Superior temporal gyrus (tissue), 1 donor: ENCODE results near the gene EPHA6.

Source experiments
- DNase-seq: peaks from one replicate; pipeline ENCODE4 v3.0.0-alpha.2; 2016; ENCODE audit errors: extremely low spot score

EPHA6 gene

DNA sequence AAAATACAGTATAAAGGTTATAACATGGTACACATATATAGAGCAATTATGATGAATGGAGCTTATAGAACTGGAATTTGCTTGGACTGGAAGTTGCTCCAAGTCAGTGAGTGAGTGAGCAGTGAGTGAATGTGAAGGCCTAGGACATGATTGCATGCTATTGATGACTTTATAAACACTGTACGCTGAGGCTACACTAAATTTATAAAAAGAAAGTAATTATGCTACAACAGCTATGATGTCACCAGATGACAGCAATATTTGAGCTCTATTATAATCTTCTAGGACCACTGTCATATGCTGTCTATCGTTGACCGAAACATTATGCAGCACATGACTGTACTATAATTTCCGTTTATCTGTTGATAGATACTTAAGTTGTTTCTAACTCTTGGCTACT is 463.3 kb downstream of the EPHA6 start:
- DNase-seq, result no peak

DNA sequence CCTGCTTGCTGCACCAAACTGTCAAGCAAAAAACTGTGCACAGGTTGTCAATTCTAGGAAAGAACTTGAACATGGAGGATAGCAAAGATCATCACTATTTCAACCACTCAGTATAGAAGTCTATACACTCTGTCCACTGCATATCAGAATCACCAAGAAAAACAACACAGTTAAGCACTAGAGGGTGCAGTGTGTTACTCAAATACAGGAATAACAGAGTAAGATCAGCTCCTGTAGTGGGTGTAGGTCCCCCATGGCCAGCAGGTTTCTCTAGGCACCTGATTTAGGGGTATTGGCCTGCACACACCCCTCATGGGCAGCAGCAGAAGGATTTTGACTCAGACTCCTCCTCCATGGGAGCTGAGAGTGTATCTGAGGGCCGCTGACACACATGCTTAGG is 464.1 kb downstream of the EPHA6 start:
- no peak for DNase-seq

DNA sequence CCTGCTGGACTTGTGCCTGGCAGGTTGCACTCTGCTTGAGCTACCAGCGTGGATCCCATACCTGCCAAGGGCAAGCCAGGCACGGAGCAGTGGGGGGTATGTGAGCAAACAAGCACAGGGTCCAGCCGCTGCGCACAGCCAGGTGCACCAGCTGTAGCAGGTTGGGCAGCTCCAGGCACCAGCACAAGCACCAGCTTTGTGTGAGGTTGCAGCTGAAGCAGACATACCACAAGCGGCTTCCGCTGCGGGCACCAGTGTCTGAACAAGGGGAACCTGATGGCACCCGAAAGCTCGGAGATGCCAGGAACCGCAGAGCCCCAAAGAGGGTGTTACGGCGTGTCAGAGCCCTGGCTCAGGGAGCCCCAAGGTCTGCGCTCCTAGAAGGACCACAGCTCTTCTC is 477.5 kb downstream of the EPHA6 start:
- no peak for DNase-seq

DNA sequence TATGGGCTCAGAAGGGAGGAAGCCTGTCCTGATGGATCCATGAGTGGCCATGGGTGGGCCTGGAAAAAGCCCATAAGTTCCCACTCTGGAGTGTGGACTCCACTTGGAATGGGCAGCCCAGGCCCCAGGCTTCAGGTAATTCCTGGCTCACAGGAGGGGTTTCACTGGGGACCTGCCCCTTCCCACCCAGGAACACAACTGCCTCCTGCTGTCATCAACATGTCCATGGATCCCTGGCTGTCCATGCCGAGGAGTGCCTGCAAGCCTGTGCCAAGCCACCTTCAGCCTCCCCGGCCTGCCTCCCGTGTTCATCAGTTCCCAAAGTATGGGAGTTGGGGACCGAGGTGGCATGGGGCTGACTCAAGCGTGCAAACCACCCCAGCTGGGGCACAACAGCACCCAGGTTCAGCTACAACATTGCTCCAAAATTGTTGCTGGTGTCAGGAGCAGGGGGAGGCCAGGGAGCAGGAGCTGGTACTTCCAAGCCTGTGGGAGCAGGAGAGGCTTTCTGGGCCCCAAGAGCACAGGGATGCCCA is 479.3 kb downstream of the EPHA6 start:
- DNase-seq, result no peak

DNA sequence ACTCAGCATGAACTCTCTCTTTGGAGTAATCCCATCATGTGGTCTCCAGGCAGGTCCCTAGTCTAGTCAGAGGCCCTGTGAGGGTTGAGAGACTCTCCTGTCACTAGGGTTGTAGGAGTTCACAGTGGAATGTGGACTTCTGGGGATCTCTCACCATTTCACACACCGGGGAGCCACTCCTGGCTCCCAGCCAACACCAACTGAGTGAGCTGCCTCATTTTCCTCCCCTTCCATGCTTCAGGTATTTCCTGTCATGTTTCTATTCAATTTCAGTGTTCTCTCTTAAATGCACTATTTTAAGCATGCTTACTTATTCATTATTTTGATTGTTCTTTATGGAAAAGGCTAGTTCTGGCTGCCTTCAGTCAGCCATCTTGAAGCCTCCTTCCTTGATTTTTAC is 482.6 kb downstream of the EPHA6 start:
- DNase-seq, result no peak

DNA sequence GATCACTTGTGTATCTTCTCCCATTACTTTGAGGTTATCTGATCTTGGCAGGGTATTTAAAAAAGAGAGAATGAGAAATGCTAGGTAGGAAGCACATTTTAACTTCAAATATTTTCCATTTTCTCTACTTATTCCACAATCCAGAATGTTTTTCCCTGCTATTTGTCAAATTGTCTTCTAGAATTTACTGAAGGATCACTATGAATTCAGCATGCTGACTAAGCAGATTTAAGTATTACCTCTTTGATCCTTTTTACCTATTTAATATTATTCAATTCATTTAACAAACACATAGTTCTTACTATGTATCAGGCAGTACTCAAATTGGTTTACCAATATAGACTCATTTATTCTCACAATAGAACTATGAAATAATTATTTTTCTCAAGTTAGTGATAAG is 486.7 kb downstream of the EPHA6 start:
- no peak for DNase-seq

DNA sequence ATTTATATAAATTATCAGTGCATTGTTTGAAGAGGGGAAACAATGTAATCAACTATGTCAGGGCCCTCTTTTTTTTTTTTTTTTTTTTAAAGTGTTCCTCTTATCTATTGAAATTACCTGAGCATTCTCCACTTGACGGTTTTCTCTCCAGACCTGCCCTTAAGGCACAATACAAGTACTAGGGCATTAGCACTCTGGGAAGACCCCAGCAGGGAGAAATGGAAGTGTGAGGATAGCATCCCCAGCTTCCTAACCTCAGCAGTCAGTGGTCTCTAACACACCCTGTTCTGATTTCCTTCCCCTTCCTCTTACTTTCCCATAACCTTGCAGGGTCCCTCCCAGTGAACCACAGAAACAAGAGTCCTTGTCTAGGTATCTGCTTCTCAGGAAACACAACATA is 491.8 kb downstream of the EPHA6 start:
- no peak for DNase-seq

DNA sequence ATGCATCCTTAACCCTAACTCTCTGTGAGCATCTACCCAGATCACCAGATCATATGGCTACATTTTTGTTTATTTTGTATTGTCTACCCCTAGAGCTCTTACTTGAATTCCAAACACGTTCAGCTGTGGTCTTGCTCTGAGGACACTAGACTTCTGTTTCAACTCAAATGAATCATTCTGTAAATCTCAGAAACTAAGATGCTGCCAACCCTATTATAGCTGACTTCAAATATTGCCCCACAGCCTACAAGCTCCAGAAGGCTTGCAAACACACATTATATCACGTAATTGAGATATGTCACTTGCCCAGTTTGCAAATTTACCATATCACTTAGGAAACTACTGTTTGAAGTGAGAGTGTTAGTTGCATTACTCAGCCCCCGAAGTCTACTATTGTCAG is 524.0 kb downstream of the EPHA6 start:
- DNase-seq, result no peak

DNA sequence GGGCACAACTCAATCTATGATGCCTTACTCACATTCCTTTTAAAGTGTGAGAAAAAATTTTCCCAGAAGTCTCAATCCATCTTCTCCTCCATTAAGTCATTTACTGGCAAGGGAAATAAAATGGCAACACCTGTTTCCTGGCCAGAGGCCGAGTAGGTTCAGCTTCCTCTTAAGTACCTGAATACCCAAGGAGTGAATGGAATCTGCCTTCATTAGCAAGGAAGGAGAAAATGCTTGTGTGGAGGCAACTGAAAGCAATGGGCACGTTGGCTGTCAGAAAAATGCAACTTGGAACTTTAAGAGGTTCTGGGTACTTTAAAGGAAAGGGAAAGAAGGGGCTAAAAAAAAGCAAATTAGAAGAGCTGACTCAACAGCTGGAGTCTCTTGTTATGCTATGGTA is 526.5 kb downstream of the EPHA6 start:
- no peak for DNase-seq

DNA sequence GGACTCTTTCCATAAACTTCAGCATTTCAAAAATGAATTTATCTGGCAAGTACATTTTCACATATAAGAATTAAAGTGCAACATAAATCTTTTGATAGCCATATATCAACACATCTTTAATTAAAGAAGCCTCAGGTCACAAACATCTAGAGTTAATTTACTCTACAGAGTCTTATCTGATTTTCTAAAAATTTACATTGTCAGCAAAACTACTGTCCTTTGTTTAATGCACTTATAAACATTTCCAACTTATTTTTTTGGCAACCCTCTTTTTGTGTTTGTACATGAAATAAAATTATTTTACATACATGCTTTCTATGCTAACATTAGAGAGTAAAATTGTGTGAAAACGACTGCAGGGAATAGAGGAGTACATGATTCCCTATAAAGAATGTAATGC is 533.4 kb downstream of the EPHA6 start:
- DNase-seq, result no peak

DNA sequence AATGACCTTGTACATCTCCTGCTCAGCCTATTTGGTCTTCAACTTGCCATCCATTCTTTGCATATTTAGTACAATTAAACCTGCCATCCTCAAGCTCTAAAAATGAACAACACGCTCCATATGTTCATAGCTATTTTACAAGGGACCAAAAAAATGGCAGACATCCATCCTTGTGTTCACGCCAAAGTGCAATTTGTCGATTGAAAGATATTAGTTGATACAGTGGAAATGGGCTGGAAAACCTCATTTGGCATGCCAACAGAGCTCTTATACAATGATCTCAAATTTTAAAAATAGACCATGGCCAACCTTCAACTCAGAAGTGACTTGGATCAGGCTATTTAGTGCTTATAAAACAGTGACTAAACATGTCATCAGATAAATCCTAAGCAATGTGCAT is 536.6 kb downstream of the EPHA6 start:
- no peak for DNase-seq

DNA sequence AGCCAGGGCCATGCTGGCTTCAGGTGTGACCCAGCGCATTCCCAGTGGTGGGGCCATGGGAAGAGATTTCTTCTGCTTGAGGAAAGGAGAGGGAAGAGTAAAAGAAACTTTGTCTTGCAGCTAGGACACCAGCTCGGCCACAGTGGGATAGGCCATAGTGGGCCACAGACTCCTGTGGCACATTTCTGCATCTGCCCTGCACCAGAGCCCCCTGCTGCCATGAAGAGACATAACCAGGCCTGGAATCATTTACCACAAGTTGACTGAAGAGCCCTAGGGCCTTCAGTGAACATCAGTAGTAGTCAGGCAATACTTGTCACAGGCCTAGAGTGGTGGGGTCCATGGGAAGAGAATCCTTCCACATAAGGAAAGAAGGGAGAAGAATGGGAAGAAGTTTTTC is 538.8 kb downstream of the EPHA6 start:
- DNase-seq, result no peak

DNA sequence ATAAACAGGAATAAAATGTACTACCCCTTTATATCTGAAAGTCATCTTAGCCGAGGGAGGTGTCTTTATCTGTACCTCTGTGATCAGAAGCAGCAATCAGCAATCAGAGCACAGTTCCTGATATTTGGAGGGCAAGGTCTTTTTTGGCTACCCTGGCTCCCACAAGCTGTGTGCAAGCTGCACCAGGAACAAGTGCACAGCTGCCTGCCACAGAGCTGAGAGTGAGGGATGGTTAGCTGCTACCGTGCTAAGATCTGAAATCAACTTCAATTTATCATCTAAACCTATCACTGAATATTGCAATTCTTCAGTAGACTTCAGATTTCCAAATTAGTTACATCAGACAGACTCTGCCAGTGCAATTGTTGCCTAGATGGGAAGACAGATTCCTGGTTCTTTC is 545.6 kb downstream of the EPHA6 start:
- DNase-seq, result no peak

DNA sequence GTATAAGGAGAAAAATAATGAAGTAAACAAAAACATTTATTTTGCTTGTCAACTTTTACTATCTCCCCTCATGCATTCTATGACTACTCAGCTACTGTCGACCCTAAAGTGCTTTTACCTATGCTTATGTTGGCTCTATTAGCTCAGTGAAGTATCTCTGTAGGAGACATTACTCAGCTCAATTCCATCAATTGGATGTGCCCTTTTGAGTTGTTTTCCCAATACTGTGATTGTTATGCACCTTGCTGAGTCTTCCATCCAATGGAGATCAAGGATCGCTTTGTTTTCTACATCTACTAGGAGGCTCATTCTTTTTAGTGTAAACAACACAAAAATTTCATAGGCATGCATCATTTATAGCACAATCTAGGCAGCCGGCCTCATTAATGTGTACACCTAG is 546.4 kb downstream of the EPHA6 start:
- no peak for DNase-seq

DNA sequence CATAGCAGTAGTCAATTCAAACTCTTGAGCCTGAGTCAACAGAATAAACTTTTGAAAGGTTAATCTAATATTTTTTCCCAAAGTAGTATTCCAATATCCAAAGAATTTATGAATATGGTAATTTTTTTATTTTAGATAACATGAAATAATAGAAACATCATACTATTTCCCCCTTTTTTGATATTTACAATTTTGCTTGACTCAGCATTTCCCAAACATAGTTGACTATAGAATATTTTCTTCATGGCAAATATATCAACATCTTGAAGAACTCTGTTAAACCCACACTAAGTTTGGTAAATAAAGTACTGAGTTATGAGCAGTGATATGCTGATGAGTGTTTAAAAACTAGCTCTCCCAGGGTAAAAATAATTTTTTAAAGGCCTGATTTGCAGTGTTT is 570.2 kb downstream of the EPHA6 start:
- no peak for DNase-seq

DNA sequence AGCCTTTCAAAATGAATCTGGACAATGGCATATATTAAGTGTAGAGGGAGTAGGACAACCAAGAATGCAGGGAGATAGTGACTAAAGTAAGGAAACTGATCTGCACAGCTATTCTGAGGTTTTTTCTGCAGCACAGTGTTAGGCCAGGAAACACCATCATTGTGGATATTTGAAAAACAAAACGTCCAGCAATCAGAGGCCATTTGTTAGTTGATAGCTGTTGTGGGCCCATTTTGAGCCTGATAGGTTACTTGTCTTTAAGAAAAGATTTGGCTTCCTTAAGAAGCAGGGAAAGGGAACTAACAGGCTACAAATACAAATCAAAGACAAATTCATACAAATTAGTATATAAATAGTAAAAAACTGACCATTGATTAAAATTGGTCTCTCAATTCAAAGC is 574.4 kb downstream of the EPHA6 start:
- no peak for DNase-seq

DNA sequence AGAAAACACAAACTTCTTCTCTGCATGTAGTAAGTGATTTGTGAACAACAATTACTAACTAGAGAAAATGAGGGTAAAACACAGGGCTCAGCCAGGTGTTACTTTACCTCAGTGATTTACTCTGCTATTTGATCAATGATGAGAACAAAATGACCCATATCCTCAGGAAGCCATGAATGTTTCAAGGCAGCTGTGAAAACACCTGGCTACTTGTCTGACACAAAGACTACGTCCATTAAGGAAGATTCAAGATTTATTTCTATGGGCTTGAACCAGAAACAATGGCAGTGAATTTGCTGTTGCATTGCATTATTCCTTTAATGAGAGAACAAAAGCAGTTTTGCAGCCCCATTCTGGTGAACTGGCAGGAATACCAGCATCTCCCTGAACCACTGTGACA is 575.5 kb downstream of the EPHA6 start:
- no peak for DNase-seq

DNA sequence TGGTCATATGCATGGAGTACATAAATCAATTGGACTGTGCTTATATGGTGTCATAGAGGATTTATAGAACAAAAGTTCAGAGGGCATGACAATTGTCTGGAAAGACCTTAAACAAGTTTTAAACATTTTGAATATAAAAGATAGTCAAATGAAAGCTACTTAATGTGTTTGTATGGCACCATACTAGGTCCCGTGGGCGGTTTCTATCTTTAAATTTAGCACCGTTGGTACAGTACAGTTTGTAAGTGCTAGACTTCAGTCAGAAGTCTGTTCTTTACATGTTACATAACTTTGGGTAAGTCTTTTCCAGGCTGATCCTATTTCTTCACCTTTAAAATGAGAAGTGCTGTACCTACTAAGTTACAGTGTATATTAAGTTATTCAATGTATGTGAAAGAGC is 576.8 kb downstream of the EPHA6 start:
- DNase-seq, result no peak

DNA sequence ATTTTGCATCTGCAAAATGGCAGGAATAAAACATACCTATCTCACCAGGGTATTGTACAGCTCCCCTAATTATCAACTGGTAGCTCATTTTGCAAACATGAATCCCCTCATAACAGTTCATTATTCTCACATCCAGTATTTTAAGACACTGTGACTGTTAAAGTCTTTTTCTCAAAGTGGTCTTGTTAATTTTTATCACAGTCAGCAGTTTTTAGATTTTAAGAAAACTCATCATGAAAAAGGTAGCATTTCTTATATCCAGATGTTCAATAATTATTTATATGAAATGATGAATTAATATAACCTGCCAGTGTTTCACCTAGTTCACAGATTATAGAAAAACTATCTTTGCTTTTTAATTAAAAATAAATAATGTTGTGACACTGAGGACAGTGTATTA is 595.2 kb downstream of the EPHA6 start:
- DNase-seq, result no peak

DNA sequence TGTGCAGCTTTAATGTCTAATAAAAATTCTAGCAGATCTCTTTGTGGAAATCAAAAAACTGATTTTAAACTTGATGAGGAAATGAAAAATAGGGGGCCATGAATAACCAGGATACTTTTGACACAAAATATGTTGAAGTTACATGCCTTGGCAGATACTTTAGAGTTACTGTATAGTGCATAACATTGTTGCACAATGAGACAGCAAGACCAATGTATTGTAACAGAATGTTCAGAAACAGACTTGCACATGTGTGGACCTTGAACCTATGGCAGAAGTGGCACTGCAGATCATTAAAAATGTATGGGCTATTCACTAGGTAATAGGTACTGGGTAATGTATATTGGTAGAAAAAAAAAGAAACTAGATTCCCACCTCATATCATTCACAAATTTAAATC is 607.2 kb downstream of the EPHA6 start:
- no peak for DNase-seq

DNA sequence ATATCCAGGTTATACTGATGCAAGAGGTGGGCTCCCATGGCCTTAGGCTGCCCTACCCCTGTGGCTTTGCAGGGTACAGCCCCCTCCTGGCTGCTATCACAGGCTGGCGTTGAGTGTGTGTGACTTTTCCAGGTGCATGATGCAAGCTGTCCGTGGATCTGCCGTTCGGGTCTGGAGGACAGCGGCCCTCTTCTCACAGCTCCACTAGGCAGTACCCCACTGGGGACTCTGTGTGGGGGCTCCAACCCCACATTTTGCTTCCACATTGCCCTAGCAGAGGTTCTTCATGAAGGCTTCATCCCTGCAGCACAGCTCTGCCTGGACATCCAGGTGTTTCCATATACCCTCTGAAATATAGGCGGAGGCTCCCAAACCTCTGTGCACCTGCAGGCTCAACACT is 610.6 kb downstream of the EPHA6 start:
- no peak for DNase-seq

DNA sequence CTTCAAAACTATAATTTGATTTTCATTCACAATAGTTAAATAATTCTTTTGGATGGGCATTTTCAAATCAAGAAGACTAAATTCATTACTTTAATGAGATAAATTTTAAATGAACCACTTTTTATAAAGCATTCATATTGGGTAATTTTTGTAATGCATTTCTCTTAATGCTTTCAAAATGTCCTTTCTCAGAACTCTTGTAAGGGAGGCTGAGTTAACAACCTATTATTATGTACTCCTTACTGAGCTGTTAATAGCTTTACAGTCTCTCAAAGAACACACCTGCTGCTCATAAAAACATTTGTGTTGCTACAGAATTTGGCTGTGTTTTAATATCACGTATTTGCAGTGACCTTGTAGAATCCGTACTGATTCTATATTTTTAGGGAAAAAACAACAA is 616.2 kb downstream of the EPHA6 start:
- no peak for DNase-seq

DNA sequence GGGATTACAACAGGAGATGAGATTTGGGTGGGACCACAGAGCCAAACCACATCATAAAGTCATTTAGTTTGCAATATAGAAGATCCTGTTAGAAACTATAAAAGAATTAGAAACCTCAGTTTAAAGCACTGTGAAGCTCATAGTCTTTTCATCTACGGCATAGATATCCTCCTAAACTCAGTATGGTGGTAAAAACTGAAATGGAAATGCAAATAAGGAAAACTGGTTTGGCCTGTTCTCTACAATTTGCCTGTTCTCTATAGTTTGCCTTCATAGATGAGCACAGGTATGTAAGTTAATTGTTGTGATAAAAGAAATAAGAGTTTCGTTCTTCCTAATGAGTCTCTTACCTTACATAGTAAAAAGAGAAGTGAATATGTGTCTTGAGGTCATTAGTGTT is 618.5 kb downstream of the EPHA6 start:
- no peak for DNase-seq

DNA sequence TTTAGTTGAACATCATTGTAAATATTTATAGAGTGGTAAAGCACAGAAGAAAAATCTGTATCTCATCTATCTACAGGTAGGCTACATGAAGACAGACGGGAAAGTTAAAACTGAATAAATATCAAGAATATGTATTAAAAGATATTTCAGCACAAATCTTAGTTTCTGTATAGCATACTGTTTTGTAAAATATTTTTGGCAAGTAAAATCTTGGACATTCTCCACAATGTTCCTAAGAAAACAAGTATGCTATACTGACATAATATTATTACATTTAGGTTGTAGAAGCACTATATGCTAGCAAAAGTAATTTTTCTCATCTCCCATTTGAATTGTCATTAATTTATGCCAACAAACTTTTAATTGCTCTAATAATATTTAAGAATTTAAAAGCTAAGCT is 623.7 kb downstream of the EPHA6 start:
- no peak for DNase-seq

DNA sequence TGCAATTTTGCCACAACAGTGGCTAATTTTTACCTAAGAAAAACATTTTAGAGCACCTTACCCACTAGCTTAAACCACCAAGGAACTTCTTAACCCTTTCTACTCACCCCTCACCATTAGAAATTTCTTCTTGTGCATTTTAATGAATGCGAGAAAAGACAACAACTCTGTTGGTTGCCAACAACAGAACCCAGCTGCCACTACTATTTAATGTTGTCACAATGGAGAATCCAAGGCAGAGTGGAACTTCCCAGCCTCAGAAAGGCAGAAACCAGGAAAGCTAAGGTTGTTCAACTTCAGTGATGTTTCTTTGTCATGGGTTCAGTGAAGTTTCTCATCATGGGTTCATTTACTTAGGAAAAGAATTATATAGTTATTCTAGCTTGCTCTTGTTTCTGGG is 625.0 kb downstream of the EPHA6 start:
- DNase-seq, result no peak
